ENCODE results near the gene WDR27.

The WDR27 gene

DNA sequence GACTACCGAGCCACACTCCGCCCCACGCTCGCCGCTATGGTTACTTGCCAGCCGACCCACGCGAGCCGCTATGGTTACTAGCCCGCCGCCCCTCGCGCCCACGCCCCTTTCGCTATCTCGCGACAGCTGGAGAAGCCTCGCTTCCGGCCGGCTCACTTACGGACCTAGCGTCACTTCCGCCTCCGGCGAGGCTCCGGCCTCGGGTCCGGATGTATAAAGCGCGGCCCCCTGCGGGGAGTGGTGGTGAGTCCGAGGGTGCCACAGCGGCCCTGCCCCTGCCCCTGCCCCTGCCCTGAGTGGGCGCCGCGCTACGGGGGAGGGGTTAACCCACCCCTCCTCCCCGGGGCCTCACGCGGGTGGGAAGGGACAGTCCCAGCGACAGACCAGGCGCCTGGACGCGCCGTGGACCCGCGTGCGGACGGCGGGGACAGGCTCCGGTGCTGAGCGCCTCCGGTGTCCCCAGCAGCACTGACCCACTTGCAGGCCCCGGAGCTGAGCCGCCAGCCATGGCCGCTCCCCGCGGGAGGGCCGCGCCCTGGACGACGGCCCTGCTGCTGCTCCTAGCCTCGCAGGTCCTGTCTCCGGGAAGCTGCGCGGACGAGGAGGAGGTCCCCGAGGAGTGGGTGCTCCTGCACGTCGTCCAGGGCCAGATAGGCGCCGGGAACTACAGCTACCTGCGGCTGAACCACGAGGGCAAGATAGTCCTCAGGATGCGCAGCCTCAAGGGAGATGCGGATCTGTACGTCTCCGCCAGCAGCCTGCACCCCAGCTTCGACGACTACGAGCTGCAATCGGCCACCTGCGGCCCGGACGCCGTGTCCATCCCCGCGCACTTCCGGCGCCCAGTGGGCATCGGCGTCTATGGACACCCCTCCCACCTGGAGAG, at the start of gene WDR27, which contains the start of gene C6orf120:
WDR27 (minus strand) TSS at position 76 of the 886 bp plus-strand sequence. CDS start 13,024 bp downstream, outside the sequence.
C6orf120 (plus strand) TSS at position 173 of the 886 bp plus-strand sequence; CDS start at position 507, 334 bp downstream.
- FAIRE-seq: peak; percentile 80

DNA sequence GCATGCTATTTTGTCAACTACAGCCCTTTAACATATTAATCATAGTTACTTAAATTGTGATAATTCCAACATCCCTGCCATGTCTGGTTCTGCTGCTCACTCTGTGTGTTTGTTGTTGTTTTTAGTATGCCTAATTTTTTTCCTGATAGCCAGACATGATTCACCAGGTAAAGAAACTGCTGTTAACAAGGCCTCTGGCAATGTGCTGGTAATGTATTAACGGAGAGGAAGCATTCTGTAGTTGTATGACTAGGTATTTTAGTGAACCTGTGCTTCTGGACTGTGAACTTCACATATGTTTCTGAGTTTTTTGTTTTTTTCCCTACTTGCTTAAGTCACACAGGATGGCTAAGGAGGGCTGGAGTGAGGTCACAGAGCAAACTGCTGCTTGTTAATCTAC, 44.7 kb upstream of the WDR27 start:
- FAIRE-seq: no peak

- FAIRE-seq: no peak
These were observed 43.6 kb upstream of the WDR27 start for GRCh38 chr6:169745405-169745804.

DNA sequence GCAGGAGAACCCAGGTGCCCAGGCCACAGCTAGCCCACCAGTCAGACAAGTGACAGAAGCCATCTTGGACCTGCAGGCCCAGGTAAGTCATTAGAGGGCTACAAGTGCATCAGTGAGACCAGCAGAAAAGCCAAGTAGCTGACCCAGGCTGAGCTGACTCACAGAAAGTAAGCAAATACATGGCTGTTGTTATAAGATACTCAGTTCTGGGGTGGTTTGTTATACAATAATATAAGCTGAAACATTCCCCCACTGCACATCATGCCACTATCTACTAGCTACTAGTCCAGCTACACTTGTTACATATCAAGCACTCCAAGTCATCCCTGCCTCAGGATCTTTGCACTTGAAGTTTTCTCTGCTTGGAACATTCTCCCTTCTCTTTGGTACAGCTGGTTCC, 39.5 kb upstream of the WDR27 start:
- FAIRE-seq: no peak

DNA sequence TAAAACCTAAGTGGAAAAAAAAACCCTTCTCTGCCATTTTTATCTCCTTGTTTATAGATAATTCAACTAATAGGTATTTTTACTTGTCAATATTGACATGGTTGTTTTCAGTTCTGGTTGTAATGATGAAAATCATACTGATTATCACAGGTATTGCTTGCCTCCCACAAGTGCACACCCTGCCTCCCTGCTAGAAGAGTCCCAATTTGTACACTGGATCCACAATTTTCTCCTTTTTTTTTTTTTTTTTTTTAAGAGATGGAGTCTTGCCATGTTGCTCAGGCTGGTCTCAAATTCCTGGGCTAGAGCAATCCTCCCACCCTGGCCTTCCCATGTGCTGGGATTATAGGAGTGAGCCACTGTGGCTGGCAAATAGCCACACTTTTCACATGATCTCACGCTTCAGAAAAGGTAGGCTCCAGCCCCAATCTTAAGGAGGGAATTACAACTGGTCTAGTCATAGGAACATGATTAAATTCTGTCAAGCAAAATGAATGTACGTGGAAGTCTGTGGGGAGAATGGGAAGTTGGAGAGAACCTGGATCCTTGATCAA, 37.2 kb upstream of the WDR27 start:
- no peak for FAIRE-seq

- no peak for FAIRE-seq
These were observed 36.6 kb upstream of the WDR27 start for GRCh38 chr6:169738204-169738975.

DNA sequence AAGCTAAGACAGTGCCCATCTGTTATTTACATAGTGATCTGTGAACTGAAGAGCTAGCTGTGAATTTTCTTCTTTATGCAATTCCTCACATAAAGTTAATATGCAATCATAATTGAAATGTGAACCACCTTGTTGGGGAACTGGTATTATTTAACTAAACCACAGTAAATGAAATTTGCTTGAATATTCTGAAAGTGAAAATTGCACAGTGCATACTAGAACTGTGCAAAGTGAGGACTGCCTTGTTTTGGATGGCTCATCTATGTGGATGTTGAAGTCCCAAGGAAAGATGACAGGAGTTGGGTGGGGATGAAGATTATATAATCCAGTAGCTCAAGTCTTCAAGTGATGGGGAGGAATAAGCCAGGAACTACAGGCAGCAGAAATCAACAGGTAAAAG, 28.1 kb upstream of the WDR27 start:
- FAIRE-seq: no peak

DNA sequence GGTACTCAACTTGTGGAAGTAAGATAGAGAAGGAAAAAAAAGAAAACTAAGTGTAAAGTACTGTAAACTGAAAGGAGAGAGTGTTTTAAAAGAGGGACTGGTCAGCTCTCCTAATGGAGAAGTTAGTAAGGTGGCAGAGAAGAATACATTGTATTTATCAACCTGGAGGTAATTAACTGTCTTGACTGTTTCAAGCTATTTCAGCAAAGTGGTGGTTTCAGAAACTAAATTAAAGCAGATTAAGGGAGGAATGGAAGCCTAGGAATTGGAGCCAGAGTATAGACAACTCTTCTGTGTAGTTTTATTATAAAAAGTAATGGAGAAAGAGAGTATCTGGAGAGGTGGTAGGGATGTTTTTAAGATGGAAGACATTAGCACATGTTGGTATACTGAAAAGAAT, 25.1 kb upstream of the WDR27 start:
- no peak for FAIRE-seq

GRCh38 chr6:169726049-169726400, 24.2 kb upstream of the WDR27 start:
- FAIRE-seq: no peak

DNA sequence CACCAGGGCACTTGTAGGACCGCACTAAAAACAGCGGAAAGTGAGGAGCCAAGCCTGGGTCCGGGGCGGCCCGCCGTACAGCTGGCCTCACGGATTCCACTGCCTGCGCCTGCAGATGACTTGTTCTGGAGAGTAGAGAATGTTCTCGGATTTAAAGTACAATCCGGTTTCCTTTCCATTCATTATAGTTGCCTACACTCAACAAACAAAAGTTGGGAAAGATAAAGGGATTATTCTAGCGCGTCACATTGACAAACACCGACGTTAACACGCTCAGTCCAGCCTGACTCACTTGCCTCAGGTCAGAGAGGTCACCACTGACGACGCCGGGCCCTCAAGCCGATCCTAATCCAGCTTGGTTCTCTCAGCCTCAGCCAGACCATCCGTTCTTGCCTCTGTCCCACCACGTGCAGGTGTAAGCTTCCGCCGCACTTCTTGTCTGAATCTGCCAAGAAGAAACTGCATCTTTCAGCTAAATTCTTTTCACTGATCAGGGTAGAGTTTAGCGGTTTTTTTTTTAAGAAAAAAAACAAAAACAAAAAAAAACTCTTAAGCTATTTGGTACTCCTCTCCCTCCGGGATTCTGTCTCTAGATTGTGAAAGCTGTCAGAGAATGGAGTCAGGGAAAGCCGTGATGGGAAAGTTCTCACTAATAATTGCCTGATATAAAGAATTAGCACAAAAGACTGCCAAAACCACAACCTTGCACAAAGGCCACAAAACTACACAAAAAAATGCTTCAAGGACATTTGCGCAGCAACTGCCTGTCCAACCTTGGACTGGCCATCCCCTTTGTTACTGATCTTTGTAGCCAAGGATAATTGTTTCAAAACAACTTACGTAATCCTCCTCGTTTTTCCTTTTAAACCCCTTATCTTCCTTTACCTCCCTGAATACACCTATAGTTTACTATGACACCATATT, 23.6 kb upstream of the WDR27 start:
- FAIRE-seq: no peak

GRCh38 chr6:169724494-169725124, 22.8 kb upstream of the WDR27 start, which contains the start of gene PHF10:
Gene PHF10 (minus strand): TSS chr6:169724500. CDS start chr6:169723931, 569 bp downstream.
- no peak for FAIRE-seq

DNA sequence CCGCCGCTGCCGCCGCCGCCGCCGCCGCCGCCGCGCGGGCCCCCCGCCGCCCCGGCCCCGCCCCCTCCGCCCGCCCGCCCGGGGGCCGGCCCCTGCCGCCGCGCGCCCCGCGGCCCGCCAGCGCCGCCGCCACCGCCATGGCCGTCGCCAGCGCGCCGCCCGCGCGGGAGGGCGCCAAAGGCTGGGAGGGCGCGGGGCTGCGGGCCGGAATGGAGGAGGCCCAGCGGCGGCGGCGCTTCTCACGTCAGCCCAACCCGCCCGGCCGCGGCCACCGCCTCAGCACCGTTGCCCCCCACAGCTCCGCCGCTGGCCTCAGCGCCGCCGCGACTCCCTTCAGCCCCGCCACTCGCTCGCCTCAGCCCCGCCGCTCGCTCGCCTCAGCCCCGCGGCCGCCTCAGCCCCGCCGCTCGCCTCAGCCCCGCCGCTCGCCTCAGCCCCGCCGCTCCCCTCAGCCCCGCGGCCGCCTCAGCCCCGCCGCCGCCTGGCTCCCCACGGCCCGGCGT, 22.2 kb upstream of the WDR27 start:
- FAIRE-seq: no peak

DNA sequence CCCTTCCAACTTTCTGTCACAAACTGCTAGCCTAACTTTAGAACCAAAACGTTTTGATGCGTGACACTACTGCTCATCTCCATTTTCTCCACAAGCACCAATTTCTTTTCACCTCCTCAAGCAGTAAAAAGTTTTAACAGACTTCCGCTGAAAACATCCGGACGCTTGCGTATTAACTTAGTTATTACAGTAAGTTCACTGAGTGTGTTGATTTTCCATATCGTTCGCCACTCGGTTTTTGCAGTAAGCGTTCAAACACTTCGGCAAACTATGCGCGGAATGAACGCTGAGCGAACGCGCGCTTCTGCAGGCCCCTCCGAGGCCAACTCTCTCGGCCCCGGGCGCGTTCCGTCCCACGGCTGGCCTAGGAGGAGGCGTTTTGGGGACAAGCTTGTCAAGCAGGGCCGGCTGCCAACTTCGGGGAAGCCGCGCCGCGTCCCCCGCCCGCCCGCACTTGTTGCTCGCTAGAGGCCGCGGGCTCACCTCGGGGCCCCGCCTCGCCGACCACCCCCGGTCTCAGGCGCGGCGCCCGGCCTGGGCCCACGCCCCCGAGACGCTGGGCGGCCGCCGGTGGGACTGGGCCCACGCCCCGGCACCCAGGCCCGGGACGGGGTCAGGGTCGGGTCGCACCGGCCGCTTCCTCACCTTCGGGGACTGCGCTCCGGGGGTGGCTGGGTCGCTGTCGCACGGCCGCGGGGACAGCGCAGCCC, 21.5 kb upstream of the WDR27 start:
- no peak for FAIRE-seq

GRCh38 chr6:169722362-169723199, 20.8 kb upstream of the WDR27 start:
- FAIRE-seq: peak; percentile 78

DNA sequence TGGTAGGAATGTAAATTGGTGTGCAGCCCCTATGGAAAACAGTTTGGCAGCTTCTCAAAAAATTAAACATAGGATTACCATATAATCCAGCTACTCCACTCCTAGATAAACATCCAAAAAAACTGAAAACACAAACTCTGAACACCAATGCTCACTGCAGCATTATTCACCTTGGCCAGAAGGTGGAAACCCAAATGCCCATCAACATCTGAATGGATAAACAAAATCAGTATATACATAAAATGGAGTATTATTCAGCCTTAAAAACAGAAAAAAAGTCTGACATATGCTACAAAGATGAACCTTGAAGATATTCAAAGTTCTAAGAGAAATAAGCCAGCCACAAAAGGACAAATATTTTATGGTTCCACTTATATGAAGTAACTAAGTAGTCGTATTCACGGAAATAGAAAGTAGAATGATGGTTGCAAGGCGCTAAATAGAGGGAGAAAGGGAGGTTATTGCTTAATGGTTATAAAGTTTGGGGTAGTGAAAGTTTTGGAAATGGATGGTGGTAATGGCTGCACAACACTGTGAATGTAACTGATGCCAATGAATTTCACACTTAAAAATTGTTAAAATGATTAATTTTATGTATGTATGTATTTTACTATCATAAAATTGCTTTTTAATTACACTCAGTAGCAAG, 18.5 kb upstream of the WDR27 start:
- FAIRE-seq: peak; percentile 6

DNA sequence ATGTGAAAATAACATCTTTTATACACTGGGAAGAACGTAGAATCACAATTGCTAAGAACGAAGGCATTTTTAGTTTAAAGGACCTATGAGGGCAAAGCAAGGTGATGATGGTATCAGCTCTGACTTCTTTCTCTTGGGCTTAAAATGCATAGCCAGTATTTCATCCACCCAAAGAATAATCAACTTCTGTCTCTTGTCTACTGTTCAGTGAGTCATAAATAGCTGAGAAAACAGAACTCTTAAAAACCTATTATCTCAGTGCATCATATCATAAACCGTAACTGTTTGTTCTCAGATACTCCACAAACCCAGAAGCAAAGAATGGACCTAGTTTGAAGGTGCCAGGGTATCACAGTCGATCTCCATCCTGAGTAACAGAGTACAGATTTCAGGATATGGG, 17.3 kb upstream of the WDR27 start:
- no peak for FAIRE-seq

DNA sequence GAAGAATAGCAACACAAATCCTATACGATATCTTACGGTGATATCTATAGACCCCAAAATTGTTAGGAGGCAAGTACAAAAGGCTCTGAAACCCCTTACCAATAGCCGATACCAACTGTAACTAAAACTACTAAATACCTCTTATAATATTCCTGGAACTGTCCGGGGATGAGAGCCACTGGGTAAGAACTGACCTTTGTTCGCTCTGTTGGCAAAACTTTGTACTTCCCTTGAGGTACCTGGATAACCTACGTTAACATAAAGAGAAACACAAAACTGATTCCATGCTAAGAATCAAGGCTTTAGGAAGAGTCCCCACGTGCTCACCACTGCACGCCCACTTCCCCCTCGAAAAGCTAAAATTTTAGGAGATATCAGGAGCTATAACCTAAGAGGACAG, 12.8 kb upstream of the WDR27 start:
- no peak for FAIRE-seq

DNA sequence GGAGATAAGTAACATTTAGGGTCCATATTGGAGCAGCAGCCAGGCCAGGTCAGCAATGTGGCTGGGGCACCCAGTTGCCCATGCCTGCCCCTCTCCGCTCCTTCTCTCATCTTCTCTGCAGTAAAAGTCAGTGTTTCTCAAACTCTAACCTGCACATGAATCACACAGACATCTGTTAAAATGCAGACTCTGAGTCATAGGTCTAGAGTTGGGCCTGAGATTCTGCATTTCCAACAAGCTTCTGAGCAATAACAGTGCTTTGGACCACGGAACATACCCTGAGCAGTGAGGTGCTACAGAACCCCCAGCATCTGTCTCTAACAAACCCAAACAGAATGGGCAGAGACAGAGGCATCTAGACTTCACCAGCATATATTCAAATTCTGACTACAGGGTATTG, 12.3 kb upstream of the WDR27 start:
- FAIRE-seq: no peak

DNA sequence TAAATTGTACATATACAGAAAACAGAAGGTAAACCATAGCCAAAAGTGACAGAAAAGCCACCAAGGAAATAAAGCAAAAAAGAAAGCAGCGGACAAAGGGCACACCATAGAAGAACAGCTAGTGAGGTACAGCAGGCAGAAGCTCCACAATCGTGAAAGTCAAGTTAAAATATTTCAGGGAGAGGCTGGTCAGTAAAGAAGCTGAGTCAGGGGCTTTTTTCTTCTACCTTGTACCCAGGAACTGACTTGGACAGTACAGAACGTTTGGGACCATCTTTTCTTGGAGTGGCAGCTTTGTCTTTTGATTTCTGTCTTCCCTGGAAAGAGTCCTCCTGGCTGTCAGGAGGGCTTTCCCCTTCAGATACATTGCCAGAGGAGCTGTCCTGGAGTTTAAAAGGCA, 8.2 kb upstream of the WDR27 start:
- FAIRE-seq: peak; percentile 50

DNA sequence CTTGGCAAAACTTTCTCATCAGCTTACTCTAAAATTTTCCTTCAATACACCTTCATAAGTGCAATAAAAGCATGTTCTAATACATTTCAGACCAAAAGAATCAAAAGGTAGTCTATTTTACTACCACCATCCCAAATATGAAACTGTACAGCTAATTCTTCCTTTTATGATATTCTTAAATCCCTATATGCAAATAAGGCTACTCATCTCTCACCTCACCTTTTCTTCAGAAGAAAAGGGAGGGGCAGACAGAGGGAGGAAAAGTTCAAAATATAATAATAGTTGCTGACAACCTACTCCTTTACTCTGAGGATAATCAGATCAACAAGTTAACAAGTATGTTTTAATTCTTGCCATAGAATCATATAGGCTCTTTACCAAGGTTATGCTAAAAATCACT, 7.5 kb upstream of the WDR27 start:
- FAIRE-seq: peak; percentile 11
